Small intestine (tissue), 7 donors: ENCODE measurements around the gene FADS1. TPM values are rescaled to one million over a fixed set of nuclear protein-coding genes. Genes with fewer than 3 reads are reported as not detected.

Experiments used
- DNase-seq, 2 donors: peaks; one replicate each; pipeline versions ENCODE4 v3.0.0 to v3.0.0-alpha.2; 2013
- FAIRE-seq: peaks from 2 replicates; lab custom pipeline; 2012; peaks lifted over from hg19 to GRCh38; lab: Jason Lieb, UNC
- H3K27ac ChIP-seq, 3 donors: one replicate each; pipeline ENCODE4 v1.5.1; 2013; ENCODE audit warnings: low read length in 2 of 3, mild to moderate bottlenecking in 2 of 3, control low read depth in 1 of 3, inconsistent platforms in 1 of 3, low read depth in 1 of 3, moderate library complexity in 1 of 3
- H3K27me3 ChIP-seq, 3 donors: one replicate each; pipeline ENCODE4 v1.6.1; 2013; ENCODE audit warnings: low read length in 3 of 3, inconsistent platforms in 1 of 3; ENCODE audit not compliant: control insufficient read depth in 3 of 3, insufficient read depth in 3 of 3
- H3K36me3 ChIP-seq, 3 donors: one replicate each; pipeline ENCODE4 v1.6.1; 2013; ENCODE audit warnings: low read length in 3 of 3, inconsistent platforms in 1 of 3, low read depth in 1 of 3, mild to moderate bottlenecking in 1 of 3, moderate library complexity in 1 of 3; ENCODE audit not compliant: control insufficient read depth in 3 of 3, insufficient read depth in 2 of 3
- H3K4me1 ChIP-seq, 3 donors: one replicate each; pipeline ENCODE4 v1.6.1; 2013; ENCODE audit warnings: low read length in 2 of 3, inconsistent platforms in 1 of 3, low read depth in 1 of 3, mild to moderate bottlenecking in 1 of 3, moderate library complexity in 1 of 3; ENCODE audit not compliant: control insufficient read depth in 3 of 3, insufficient read depth in 2 of 3
- H3K4me3 ChIP-seq, 3 donors: one replicate each; pipeline ENCODE4 v1.5.1; 2013; ENCODE audit warnings: low read length in 3 of 3, control low read depth in 1 of 3, inconsistent platforms in 1 of 3, low read depth in 1 of 3, mild to moderate bottlenecking in 1 of 3, moderate library complexity in 1 of 3
- H3K9me3 ChIP-seq, 2 donors: one replicate each; pipeline ENCODE4 v1.6.1; 2013; ENCODE audit warnings: low read depth in 1 of 2, low read length in 1 of 2; ENCODE audit not compliant: control insufficient read depth in 2 of 2, insufficient read depth in 1 of 2
- WGBS, 3 donors: extraction: QIAGEN DNeasy Blood & Tissue Kit; methylation state at CpG; one replicate each; pipeline ENCODE4 v1.1.7; 2013; 5-methylcytosine and 5-hydroxymethylcytosine counted together
- polyA plus RNA-seq, 4 donors: library from polyadenylated mRNA; stranded (reverse) in 3 of 4; unstranded in 1 of 4; fragments of 200-250 nt in 3 of 4; fragments of 120-200 nt in 1 of 4; gene quantifications; one replicate each; pipeline versions ENCODE4 v1.2.1 to v1.2.3, GENCODE V29; 2013
- donor health status: healthy with polysubstance abuse.
- donor health status: control.
- donor health status: control.
- donor health status: Bipolar disorder and iron deficiency.
- donor health status: healthy.

The FADS1 gene
- polyA plus RNA-seq, 4 donors, result 0.45 to 15.9 (median 2.1) TPM

GRCh38 chr11:61832754-61833153, 16.0 kb upstream of the FADS1 start:
- Histone ChIP-seq H3K9me3 (no peaks in the 10 kb centered on the region), H3K36me3 (peaks cover 0 to 6% (median 0%) of the 10 kb centered on the region in 3 donors), H3K27ac (peak overlapping the region in 1 of 3 donors; percentile 89), H3K27me3 (peaks cover 0 to 52% (median 0%) of the 10 kb centered on the region in 3 donors), H3K4me3 (no peak overlapping the region), H3K4me1 (peaks cover 6 to 19% (median 16%) of the 10 kb centered on the region in 3 donors)
- 21 to 60% (median 36%) methylated on average over 7 of the region's 7 CpGs for whole genome bisulfite sequencing, 3 donors
- DNase-seq, result peak in 1 of 2 donors; percentile 36
- no peak for FAIRE-seq

- peak overlapping the region in 1 of 3 donors; percentile 42 for H3K27ac ChIP-seq
- FAIRE-seq, result no peak
- WGBS, 3 donors, result 22 to 88% (median 62%) methylated on average over 4 of the region's 4 CpGs
Measured at GRCh38 chr11:61832207-61832606, 15.4 kb upstream of the FADS1 start.

GRCh38 chr11:61830237-61831105, 13.7 kb upstream of the FADS1 start:
- Histone ChIP-seq H3K27me3 (peaks cover 0 to 71% (median 0%) of the 10 kb centered on the region in 3 donors), H3K9me3 (no peaks in the 10 kb centered on the region), H3K27ac (peak overlapping the region in 1 of 3 donors; percentile 89), H3K4me1 (peaks cover 6 to 19% (median 16%) of the 10 kb centered on the region in 3 donors), H3K4me3 (no peak overlapping the region), H3K36me3 (peaks cover 0 to 6% (median 0%) of the 10 kb centered on the region in 3 donors)
- no peak for FAIRE-seq
- no peak for DNase-seq
- 35 to 40% (median 38%) methylated on average over 8 of the region's 8 CpGs for WGBS, 3 donors

More at GRCh38 chr11:61832207-61832606, 15.4 kb upstream of the FADS1 start:
- no peak for DNase-seq
- Histone ChIP-seq H3K9me3 (no peaks in the 10 kb centered on the region), H3K27me3 (peaks cover 0 to 55% (median 0%) of the 10 kb centered on the region in 3 donors), H3K4me1 (peaks cover 6 to 19% (median 16%) of the 10 kb centered on the region in 3 donors), H3K4me3 (no peak overlapping the region), H3K36me3 (peaks cover 0 to 6% (median 0%) of the 10 kb centered on the region in 3 donors)

- FAIRE-seq, result no peak
- 53 to 74% (median 73%) methylated on average over 4 of the region's 4 CpGs for WGBS, 3 donors
Measured at GRCh38 chr11:61829806-61830205, 13.0 kb upstream of the FADS1 start.

GRCh38 chr11:61828629-61829407, 12.0 kb upstream of the FADS1 start:
- Histone ChIP-seq H3K9me3 (no peaks in the 10 kb centered on the region), H3K36me3 (peaks cover 0 to 6% (median 0%) of the 10 kb centered on the region in 3 donors), H3K4me1 (peaks cover 0 to 12% (median 8%) of the 10 kb centered on the region in 3 donors), H3K27me3 (peaks cover 0 to 74% (median 0%) of the 10 kb centered on the region in 3 donors), H3K27ac (peak overlapping the region; percentile 45 to 89 (median 66)), H3K4me3 (peak overlapping the region; percentile 40 to 51 (median 44))
- peak; percentile 34 to 36 for DNase-seq
- 1 to 2% (median 1%) methylated on average over 43 to 55 of the region's 55 CpGs for WGBS, 3 donors
- FAIRE-seq, result no peak

More at GRCh38 chr11:61829806-61830205, 13.0 kb upstream of the FADS1 start:
- no peak for DNase-seq
- H3K27me3 ChIP-seq, result peaks cover 0 to 71% (median 0%) of the 10 kb centered on the region in 3 donors
- peak overlapping the region in 1 of 3 donors; percentile 51 for H3K4me3 ChIP-seq
- H3K36me3 ChIP-seq, result peaks cover 0 to 6% (median 0%) of the 10 kb centered on the region in 3 donors
- H3K4me1 ChIP-seq, result peaks cover 6 to 16% (median 15%) of the 10 kb centered on the region in 3 donors
- H3K9me3 ChIP-seq, result no peaks in the 10 kb centered on the region
- peak overlapping the region in 1 of 3 donors; percentile 89 for H3K27ac ChIP-seq

- DNase-seq (no peak), FAIRE-seq (no peak)
- Histone ChIP-seq H3K4me1 (peaks cover 0 to 12% (median 8%) of the 10 kb centered on the region in 3 donors), H3K27ac (peak overlapping the region; percentile 61 to 89 (median 66)), H3K36me3 (peaks cover 0 to 4% (median 0%) of the 10 kb centered on the region in 3 donors), H3K9me3 (no peaks in the 10 kb centered on the region), H3K4me3 (peak overlapping the region; percentile 40 to 51 (median 44)), H3K27me3 (peaks cover 0 to 71% (median 0%) of the 10 kb centered on the region in 3 donors)
- 0 to 2% (median 0%) methylated on average over 9 to 16 of the region's 16 CpGs for WGBS, 3 donors
Measured at GRCh38 chr11:61828379-61828628, 11.5 kb upstream of the FADS1 start.

- FAIRE-seq (no peak), DNase-seq (peak; percentile 75 to 86)
- Histone ChIP-seq H3K4me3 (peak within 1 kb of the TSS; percentile 40 to 51 (median 44)), H3K27ac (peak within 1 kb of the TSS; percentile 66 to 89 (median 72)), H3K9me3 (no peaks in the 10 kb centered on the region), H3K36me3 (peaks cover 0 to 4% (median 0%) of the 10 kb centered on the region in 3 donors), H3K27me3 (peaks cover 0 to 67% (median 0%) of the 10 kb centered on the region in 3 donors), H3K4me1 (peaks cover 0 to 12% (median 8%) of the 10 kb centered on the region in 3 donors)
- WGBS, 3 donors, result 0 to 1% (median 0%) methylated on average over 40 to 83 of the region's 83 CpGs
Measured at GRCh38 chr11:61827571-61828378, 11.0 kb upstream of the FADS1 start, which contains the start of gene FADS2. Gene FADS2 (plus strand): TSS chr11:61828300. CDS start chr11:61828391, 91 bp downstream.
